GM20431 (cell line): ENCODE measurements around the gene ZFAND4.
"Not testable (repeated sequence)": the region's sequence is repeated elsewhere in the genome, so short reads cannot be mapped to it uniquely, and the experiment has no call there.

Source experiments
- in situ Hi-C: fragments of 300-500 bp; cut with MseI, MboI; formaldehyde crosslinking; loops from one replicate; pipeline ENCODE4 v1.15.0; 2020; ENCODE audit warnings: low sequenced_read_pairs; ENCODE audit not compliant: unreplicated experiment

ZFAND4 gene

DNA sequence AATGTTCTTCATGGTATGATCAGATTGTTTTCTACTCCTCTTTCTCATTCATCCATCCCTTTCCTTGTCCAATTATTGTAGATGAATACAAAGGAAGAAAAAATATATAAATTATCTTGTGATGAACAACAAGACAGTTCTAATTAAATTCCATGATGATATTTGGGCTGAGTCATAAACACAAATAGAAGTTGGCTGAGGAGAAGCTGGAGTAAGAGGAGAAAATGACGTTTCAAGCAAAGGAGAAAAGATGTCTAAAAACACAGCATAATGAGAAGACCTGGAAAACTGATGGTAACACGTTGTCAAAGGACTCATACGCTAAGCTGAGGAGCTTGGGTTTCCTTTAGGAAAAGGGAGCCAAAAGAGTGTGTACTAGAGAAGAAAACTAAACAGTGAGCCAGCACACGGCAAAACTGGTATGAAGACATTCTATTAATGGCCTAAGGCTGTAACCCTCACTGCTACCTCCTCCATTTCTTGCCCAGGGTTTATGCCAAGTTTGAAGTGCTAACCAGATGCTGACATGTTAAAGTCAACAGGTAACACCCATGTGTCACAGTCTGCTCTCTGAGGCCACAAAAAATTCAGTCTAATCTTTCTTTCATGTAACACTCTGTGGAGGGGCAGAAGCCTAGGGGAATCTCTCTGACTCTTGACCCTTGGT lies 26.1 kb downstream of the ZFAND4 start:
- in situ Hi-C loops: no loop called here

DNA sequence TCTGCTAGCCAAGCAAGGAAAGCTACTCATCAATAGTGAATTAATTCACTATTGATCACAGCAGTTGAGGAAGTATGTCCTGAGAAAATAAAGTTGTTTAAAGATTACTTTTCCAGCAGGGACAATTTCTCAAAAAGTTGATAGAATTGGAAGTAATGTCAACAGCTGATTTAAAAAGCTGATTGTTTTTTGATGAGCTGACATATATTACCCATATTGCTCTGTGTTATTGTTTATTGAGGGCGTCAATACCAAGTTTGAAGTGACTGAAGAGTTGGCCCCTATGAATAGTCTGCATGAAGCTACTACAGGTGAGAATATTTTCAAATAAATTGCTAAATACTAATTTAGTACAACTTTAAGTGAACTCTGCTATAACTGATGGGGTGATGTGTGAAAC lies 28.0 kb downstream of the ZFAND4 start:
- in situ Hi-C loops: no loop called here

DNA sequence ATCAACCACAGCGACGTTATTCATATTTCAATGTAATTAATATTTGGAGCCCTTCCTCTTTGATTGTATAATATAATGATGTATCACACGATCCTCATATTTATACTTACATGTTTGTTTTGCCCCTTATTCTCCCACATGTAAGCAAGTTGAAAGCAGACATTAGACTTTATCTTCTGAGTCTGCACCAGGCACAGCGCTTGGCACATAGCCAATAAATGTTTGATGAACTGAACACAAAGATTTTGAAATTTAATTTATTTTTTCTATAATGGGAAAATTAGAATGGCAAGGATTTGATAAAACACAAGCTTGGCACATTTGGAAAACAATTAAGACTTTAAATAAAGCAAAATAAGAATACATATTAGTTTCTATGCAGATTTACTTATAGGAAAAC lies 31.6 kb downstream of the ZFAND4 start:
- in situ Hi-C loops: no loop called here

DNA sequence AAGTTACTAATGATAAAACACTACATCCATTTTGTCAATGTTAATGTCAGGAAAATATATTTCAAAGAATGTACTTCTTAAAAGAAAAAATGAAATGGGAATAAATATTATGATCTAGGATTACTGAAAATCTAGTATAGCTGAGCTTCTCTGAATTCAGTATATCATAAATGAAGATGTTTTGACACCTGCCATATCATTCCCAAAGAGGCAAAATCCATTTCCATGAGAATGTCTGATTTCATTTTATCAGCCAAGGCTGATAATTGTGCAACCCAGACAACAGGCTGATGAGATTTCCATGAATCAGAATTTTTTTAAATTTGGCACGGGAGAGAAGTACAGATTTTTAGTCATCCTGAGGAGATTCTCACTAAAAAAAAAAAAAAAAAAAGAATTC lies 32.5 kb downstream of the ZFAND4 start:
- in situ Hi-C loops: no loop called here

DNA sequence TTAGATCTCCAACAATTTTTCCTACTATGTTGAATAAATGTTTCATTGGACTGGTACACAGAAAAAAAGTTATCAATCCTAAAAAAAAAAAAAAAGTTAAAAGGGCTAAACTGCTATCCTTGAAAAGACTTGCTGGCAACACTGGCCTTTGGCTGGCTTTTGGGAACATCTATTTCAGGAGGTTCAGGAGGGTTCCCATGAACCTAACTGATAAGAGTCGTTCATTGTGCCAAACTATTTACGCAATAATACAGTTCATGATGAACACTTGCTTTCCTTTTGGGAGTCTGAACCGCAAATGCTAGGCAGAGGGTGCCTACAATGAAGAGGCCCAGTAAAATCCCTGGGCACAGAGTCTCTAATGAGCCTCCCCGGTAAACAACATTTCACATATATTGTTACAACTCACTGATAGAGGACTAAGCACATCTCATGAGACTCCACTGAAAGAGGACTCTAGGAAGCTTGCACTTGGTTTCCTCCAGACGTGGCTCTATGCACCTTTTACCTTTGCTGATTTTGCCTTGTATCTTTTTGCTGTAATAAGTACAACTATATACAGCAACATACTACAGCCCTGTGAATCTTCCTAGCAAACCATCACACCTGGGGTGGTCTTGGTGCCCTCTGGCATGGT lies 45.0 kb downstream of the ZFAND4 start:
- in situ Hi-C loops: no loop called here

DNA sequence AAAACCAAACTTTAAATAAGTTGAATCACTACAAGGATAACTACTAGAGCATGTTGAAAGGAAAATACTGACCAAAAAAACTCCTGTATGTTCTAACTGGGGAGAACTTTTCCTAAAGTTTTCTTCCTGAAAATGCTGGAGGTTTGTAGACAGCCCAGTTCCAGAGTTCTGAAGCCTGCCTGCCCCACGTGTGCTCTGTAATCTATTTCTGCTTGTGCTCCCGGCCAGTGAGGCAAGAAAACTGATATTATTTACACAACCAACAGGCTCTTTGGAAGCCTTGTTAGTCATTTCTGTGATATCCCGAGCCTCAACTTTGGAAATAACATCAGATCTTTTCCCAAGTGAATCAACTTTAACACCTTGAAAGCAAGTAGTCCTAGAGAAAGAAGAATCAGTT lies 46.7 kb downstream of the ZFAND4 start:
- in situ Hi-C loops: no loop called here

DNA sequence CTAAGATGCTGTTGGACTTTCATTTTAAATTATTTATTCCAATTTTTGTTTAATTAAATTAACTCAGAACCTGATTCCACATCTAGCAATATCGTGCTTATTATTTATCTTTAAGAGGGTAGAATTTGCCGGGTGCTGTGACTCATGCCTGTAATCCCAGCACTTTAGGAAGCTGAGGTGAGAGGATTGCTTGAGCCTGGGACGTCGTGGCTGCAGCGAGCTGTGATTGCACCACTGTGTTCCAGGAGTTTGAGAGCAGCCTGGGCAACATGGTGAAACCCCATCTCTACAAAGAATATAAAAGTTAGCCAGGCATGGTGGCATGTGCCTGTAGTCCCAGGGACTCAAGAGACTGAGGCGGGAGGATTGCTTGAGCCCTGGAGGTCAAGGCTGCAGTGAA lies 47.8 kb downstream of the ZFAND4 start:
- in situ Hi-C loops: no loop called here

DNA sequence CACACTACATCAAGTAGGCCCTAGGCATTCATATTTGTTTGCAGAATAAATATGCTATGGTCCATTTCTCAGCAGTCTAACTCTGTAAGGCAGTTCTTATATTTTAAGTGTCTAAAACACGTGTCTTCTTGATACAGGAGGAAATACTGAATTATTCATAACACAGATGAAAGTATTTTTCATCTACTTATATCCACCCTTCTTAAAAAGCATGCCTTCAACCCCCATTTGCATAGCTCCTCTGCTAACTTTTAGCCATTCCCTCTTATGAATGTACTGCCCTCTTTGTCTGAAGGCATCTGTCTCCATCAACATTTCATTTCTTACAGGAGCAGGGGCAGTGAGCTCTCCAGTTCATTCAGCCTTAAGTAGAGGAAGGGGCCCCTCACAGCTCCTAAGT lies 57.7 kb downstream of the ZFAND4 start:
- in situ Hi-C loops: no loop called here

DNA sequence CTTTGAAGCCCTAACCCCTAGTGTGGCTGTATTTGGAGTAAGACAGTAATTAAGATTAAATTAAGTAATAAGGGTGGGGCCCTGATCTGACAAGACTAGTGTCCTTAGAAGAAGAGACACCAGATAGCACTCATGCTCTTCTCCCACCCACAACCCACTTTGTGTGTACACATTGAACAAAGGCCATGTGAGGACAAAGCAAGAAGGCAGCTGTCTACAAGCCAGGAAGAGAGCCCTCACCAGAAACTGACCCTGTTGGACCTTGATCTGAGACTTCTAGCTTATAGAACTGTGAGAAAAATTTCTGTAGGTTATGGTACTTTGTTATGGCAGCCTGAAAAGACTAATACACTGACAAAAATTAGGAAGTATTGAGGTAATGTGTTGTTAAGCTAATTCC lies 59.8 kb downstream of the ZFAND4 start:
- in situ Hi-C loops: no loop called here

DNA sequence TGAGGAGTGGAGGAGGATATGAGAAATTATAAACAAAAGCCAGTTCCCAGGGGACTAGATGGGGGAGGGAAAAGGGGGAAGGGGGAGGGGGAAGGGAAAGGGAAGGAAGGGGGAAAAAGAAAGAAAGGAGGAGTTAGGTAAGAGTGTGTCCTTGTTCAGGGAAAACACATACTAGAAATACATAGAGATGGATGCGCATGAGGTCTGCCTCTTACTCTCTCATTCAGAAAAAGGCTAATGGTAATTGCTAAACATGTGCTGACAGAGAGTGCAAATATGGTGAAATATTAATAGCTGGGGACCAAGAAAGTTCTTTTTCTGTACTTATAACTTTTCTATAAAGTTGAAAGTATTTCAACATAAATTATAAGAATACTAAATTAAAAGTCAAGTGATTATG lies 64.5 kb downstream of the ZFAND4 start:
- in situ Hi-C loops: no loop called here

DNA sequence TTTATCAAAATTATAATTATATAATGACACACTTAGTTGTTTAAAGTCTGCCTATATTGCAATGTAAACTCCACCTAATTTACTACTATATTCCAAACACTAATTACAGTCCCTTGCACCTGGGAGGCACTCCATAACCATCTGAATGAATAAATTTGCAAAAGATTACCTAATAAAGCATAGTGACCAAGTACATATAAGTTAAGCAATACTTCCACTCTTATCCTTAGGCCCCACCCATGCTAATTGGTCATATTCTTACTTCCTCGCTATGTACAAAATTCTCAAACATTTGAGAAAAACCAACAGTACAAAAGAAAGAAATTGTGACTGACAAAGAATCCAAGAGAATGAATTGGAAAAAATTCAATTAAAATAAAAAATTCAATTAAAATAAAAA lies 65.3 kb downstream of the ZFAND4 start:
- in situ Hi-C loops: no loop called here

DNA sequence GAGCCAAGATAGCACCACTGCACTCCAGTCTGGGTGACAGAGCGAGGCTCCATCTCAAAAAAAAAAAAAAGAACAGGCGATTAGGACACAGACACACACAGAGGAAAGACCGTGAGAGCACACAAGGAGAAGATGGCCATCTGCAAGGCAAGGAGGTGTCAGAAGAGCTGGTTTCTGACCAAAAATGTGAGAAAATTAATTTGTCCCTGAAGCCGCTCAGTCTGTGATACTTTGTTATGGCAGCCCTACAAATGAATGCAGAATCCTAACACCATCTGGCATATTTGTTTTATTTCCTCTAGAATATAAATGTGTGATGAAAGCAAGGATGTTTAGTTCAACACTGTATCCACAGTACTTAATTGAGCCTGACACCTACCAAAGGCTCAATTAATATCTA lies 69.7 kb downstream of the ZFAND4 start:
- in situ Hi-C loops: no loop called here

DNA sequence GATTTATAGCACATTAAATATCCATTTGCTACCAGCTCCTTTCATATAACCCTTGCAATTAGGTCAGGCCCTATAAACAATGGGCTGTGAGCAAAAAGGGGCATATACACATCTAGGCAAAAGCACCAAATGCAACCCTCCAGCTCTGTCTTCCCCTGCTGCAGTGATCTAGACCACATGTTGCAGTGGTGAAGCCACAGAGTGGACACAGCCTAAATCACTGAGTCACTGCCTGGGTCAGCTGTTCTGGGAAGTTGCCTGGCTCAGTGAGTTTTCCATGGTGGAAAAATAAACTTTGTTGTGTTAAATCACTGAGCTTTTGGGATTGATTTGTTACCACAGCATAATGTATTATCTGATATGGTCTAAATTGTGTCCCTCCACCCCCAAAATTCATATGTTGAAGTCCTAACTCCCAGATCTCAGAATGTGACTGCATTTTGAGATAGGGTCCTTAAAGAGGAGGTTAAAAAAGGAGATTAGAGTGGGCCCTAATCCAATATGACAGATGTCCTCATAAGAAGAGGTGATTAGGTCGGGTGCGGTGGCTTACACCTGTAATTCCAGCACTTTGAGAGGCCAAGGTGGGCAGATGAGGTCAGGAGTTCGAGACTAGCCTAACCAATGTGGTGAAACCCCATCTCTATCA lies 70.4 kb downstream of the ZFAND4 start:
- in situ Hi-C loops: no loop called here

DNA sequence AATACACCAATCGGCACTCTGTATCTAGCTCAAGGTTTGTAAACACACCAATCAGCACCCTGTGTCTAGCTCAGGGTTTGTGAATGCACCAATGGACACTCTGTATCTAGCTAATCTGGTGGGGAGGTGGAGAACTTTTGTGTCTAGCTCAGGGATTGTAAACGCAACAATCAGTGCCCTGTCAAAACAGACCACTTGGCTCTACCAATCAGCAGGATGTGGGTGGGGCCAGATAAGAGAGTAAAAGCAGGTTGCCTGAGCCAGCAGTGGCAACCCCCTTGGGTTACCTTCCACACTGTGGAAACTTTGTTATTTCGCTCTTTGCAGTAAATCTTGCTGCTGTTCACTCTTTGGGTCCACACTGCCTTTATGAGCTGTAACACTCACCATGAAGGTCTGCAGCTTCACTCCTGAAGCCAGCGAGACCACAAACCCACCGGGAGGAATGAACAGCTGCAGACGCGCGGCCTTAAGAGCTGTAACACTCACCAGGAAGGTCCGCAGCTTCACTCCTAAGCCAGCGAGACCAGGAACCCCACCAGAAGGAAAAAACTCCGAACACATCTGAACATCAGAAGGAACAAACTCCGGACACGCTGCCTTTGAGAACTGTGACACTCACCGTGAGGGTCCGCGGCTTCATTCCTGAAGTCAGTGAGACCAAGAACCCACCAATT lies 71.2 kb downstream of the ZFAND4 start:
- in situ Hi-C loops: not testable (repeated sequence)

DNA sequence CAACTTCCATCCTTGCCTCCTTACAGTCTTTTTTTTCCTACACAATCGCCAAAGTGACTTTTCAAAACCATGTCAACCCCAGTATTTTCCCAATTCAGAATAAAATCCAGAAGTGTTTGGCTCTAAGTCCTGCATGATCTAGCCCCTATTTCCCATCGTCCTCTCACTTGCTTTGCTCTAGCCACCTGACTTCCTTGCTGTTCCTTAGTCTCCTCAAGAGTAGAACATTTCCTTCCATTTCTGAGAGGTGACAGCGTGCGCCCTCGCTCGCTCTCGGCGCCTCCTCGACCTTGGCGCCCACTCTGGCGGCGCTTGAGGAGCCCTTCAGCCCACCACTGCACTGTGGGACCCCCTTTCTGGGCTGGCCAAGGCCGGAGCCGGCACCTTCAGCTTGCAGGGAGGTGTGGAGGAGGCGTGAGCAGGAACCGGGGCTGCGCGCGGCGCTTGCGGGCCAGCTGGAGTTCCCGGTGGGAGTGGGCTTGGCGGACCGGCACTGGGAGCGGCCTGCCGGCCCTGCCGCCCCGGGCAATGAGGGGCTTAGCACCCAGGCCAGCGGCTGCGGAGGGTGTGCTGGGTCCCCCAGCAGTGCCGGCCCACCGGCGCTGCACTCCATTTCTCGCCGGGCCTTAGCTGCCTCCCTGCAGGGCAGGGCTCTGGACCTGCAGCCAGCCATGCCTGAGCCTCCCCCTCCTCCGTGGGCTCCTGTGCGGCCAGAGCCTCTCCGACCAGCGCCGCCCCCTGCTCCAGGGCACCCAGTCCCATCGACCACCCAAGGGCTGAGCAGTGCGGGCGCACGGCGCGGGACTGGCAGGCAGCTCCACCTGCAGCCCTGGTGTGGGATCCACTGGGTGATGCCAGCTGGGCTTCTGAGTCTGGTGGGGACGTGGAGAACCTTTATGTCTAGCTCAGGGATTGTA lies 72.0 kb downstream of the ZFAND4 start:
- in situ Hi-C loops: not testable (repeated sequence)

DNA sequence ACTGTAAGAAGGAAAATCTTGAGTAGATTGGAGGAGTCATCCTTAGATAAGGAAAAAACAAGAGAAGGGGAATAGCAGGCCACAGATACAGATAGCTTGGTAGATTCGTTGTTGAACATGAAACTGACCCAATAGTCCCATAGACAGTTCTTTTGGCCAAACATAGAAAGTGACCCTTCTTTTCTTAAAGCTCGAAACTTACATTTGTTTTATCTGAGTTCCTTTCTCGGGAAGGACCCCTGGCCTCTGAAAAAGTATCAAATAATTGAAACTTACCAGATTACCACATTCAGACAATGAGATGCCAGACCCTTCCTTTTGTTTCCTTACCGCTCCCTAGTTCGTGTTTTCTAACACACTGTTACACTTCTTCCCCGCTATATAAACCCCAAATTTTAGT lies 72.9 kb downstream of the ZFAND4 start:
- in situ Hi-C loops: no loop called here

DNA sequence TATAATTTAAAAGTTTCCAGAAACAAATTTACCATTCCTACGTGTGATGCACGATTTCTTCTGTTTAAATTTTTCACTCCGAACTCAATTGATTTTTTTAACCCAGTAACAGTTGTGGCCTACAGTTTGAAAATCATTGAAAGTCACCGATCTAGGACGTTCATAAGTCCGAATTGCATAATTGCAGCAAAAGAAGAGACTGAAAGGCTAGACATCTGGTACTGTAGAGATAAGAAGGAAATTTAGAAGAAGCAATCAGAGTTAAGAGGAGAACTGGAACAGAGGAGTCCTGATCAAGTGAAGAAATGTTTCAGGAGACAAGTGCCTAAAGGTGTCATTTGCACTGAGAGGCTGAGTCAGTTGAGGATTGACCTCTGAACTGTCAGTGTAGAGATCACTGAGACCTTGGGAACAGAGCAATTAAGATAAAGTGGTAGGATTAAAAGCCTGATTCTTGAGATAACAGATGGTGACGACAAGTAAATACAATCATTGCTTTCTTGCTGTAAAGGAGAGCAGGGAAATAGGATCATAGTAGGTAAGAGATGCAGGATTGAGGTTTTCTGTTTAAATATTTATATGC lies 73.5 kb downstream of the ZFAND4 start:
- in situ Hi-C loops: no loop called here

DNA sequence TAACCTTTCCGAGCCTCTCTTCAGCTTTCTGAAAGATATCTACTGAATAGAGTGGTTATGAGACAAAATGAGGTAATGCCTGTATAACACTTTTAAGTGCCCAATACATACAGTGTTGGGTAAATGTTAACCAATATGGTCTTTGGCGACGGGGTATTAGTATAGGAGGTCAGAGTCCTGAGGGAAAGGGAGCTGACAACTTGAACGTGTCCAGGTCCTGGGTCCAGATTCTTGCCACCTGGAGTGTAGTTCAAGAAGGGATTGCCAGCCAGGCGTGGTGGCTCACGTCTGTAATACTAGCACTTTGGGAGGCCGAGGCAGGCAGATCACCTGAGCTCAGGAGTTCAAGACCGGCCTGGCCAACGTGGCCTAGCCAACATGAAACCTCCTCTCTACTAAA lies 76.0 kb downstream of the ZFAND4 start:
- in situ Hi-C loops: no loop called here

DNA sequence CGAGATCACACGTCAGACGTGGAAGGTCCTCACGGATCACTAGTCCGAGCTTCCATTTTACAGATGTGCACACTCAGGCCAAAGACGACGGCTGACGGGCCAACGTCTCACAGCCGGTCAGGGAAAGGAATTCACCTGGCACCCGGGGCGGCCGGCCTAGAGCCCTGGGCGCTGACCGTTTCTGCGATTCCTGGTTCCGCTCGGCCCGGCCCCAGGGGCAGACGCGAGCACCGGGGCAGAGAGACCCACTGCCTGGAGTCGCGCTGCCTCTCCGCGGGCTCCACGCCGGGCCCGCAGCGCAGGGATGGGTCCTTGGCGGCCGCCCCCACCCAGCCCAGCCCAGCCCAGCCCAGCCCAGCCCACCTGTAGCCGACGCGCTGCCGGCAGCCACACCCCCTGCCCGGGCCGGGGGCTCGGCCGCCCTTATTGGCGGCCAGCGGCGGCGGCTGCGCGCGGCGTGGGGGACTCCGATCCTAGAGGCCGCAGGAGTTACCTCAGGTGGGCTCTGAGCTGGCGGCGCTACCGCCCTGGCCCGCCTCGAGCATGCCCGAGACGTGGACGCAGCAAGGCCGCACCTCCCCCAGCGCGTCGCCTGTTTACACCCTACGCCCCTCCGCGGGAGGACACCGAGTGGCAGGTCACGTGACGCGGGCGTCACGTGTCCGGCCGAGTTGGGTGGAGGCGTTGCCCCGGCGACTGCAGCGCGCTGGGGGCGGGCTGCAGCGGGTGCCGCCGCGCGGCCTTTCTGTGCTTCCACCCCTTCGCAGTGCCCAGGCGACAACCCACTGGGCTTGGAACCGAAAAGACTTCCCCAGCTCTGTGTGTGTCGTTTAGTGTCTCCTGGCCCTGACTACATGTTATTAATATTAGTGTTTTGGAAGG lies 78.1 kb downstream of the ZFAND4 start:
- in situ Hi-C loops: no loop called here
